Measurements from ENCODE around the gene TMEM52B.
"Not testable (repeated sequence)": the region's sequence is repeated elsewhere in the genome, so short reads cannot be mapped to it uniquely, and the experiment has no call there.

TMEM52B gene

GRCh38 chr12:10194160-10194670, 15.4 kb downstream of the TMEM52B start:
- no peak overlapping the region for H3K4me3 ChIP-seq (replicated peaks; ENCODE audit: low read depth, low read length)
- no peak for TF ChIP-seq CTCF (IDR thresholded peaks at IDR 0.05; ENCODE audit: low read length, missing control alignments)
- DNase-seq (ENCODE audit: low read depth) = no peak

- DNase-seq (ENCODE audit: low read depth) = no peak
- H3K4me3 ChIP-seq (replicated peaks; ENCODE audit: low read depth, low read length) = no peak overlapping the region
- no peak for TF ChIP-seq CTCF (IDR thresholded peaks at IDR 0.05; ENCODE audit: low read length, missing control alignments)
Observed at GRCh38 chr12:10196210-10196609, 17.4 kb downstream of the TMEM52B start.

- H3K4me3 ChIP-seq (replicated peaks; ENCODE audit: low read depth, low read length) = no peak overlapping the region
- no peak for DNase-seq (ENCODE audit: low read depth)
- no peak for TF ChIP-seq CTCF (IDR thresholded peaks at IDR 0.05; ENCODE audit: low read length, missing control alignments)
Observed at GRCh38 chr12:10197879-10198278, 19.0 kb downstream of the TMEM52B start.

GRCh38 chr12:10204495-10204894, 25.7 kb downstream of the TMEM52B start:
- not testable (repeated sequence) for H3K4me3 ChIP-seq (replicated peaks; ENCODE audit: low read depth, low read length); DNase-seq (ENCODE audit: low read depth)

GRCh38 chr12:10205220-10205807, 26.5 kb downstream of the TMEM52B start:
- H3K4me3 ChIP-seq (replicated peaks; ENCODE audit: low read depth, low read length) = no peak overlapping the region
- DNase-seq (ENCODE audit: low read depth) = no peak
- TF ChIP-seq CTCF (IDR thresholded peaks at IDR 0.05; ENCODE audit: low read length, missing control alignments) = no peak

- no peak for TF ChIP-seq CTCF (IDR thresholded peaks at IDR 0.05; ENCODE audit: low read length, missing control alignments)
- DNase-seq (ENCODE audit: low read depth) = no peak
- H3K4me3 ChIP-seq (replicated peaks; ENCODE audit: low read depth, low read length) = no peak overlapping the region
Observed at GRCh38 chr12:10207136-10207535, 28.3 kb downstream of the TMEM52B start.

GRCh38 chr12:10210225-10210624, 31.4 kb downstream of the TMEM52B start:
- TF ChIP-seq CTCF (IDR thresholded peaks at IDR 0.05; ENCODE audit: low read length, missing control alignments) = no peak
- no peak overlapping the region for H3K4me3 ChIP-seq (replicated peaks; ENCODE audit: low read depth, low read length)
- DNase-seq (ENCODE audit: low read depth) = no peak
